Stomach (tissue), 9 donors: ENCODE data around the gene ATAD2B. TPM values are rescaled to one million over a fixed set of nuclear protein-coding genes. Genes with fewer than 3 reads are reported as not detected.

ENCODE experiments used
- DNase-seq, 2 donors: peaks; one replicate each; pipeline versions ENCODE4 v3.0.0 to v3.0.0-alpha.2; 2013 to 2019
- H3K27ac ChIP-seq, 5 donors: fragments of 200-600 bp in 4 of 5; sonication (generic) in 4 of 5; one replicate each; pipeline ENCODE4 v1.5.1; 2013 to 2019; ENCODE audit warnings: mild to moderate bottlenecking in 1 of 5, moderate library complexity in 1 of 5
- H3K27me3 ChIP-seq, 3 donors: fragments of 200-600 bp; sonication (generic); one replicate each; pipeline ENCODE4 v1.5.1; 2017 to 2019; ENCODE audit warnings: mixed run types in 1 of 3
- H3K36me3 ChIP-seq, 4 donors: fragments of 200-600 bp; sonication (generic); 1 replicate in 3 of 4; 2 replicates in 1 of 4; pipeline ENCODE4 v1.5.1; 2016 to 2019
- H3K4me1 ChIP-seq, 4 donors: fragments of 200-600 bp; sonication (generic); one replicate each; pipeline ENCODE4 v1.5.1; 2016 to 2019
- H3K4me3 ChIP-seq, 4 donors: fragments of 200-600 bp; sonication (generic) in 3 of 4; one replicate each; pipeline ENCODE4 v1.5.1; 2016 to 2019; ENCODE audit warnings: mild to moderate bottlenecking in 1 of 4
- H3K9me3 ChIP-seq, 4 donors: fragments of 200-600 bp; sonication (generic); one replicate each; pipeline ENCODE4 v1.5.1; 2016 to 2019
- CTCF ChIP-seq, 7 experiments: fragments of 450-650 bp in 4 of 7; fragments of 200-600 bp in 3 of 7; sonication (generic) in 3 of 7; IDR thresholded peaks; one replicate each; pipeline ENCODE4 v1.5.1; 2016 to 2019; ENCODE audit warnings: antibody characterized with exemption in 7 of 7, control low read depth in 2 of 7, mild to moderate bottlenecking in 1 of 7
- EP300 ChIP-seq: sonication (generic); formaldehyde crosslinking; IDR thresholded peaks from one replicate; pipeline ENCODE4 v1.6.1; 2017; ENCODE audit warnings: antibody characterized with exemption
- POLR2A ChIP-seq, 4 donors: fragments of 450-650 bp; IDR thresholded peaks; one replicate each; pipeline ENCODE4 v1.6.1; 2016; ENCODE audit warnings: antibody characterized with exemption in 4 of 4, control low read depth in 2 of 4, mild to moderate bottlenecking in 1 of 4, moderate library complexity in 1 of 4
- POLR2AphosphoS5 ChIP-seq, 3 donors: sonication (generic); formaldehyde crosslinking; IDR thresholded peaks; one replicate each; pipeline ENCODE4 v1.6.1; 2016; ENCODE audit warnings: antibody characterized with exemption in 3 of 3
- WGBS, 5 donors: extraction: QIAGEN DNeasy Blood & Tissue Kit in 3 of 5; methylation state at CpG; one replicate each; pipeline versions ENCODE4 v1.1.5 to v1.1.7; 2013 to 2018; 5-methylcytosine and 5-hydroxymethylcytosine counted together
- intact Hi-C: fragments of 100-400 bp; cut with DNase I; formaldehyde crosslinking; loops from one replicate; pipeline ENCODE4 v1.15.1; 2023; ENCODE audit warnings: low total_unique reads
- polyA plus RNA-seq, 3 donors: library from polyadenylated mRNA; stranded (reverse); fragments of 200-250 nt; gene quantifications; one replicate each; pipeline ENCODE4 v1.2.3, GENCODE V29; 2013
- total RNA-seq, 5 donors: library from RNA; depleted of rRNA; stranded (reverse); fragments of >200 nt; gene quantifications; one replicate each; pipeline versions ENCODE4 v1.1.0 to v1.2.3, GENCODE V29; 2014 to 2016
- donor health status: healthy with polysubstance abuse.
- donor health status: Bipolar disorder and iron deficiency.
- donor health status: healthy.

The ATAD2B gene
- total and polyA plus RNA-seq, 8 donors, result 2.0 to 67.0 (median 17.2) TPM

- TF ChIP-seq POLR2A (IDR thresholded peaks at IDR 0.05), result no peak
- no peak for TF ChIP-seq POLR2AphosphoS5 (IDR thresholded peaks at IDR 0.05)
- TF ChIP-seq EP300, result no peak
- no peak for TF ChIP-seq CTCF (IDR thresholded peaks at IDR 0.05)
- Histone ChIP-seq H3K27me3 (no peaks in the 10 kb centered on the region), H3K9me3 (no peaks in the 10 kb centered on the region), H3K36me3 (no peaks in the 10 kb centered on the region), H3K27ac (no peak overlapping the region), H3K4me3 (no peak overlapping the region), H3K4me1 (peaks cover 0 to 7% (median 2%) of the 10 kb centered on the region in 4 donors)
- intact Hi-C loops, result no loop called here
- 75 to 86% (median 82%) methylated on average over 2 of the region's 2 CpGs for WGBS, 5 donors
- DNase-seq, result no peak
Observed at GRCh38 chr2:23947350-23947749, 20.4 kb upstream of the ATAD2B start.

- TF ChIP-seq POLR2A (IDR thresholded peaks at IDR 0.05) (no peak), POLR2AphosphoS5 (IDR thresholded peaks at IDR 0.05) (no peak), CTCF (IDR thresholded peaks at IDR 0.05) (no peak), EP300 (no peak)
- intact Hi-C loops, result no loop called here
Observed at GRCh38 chr2:23944976-23945375, 18.1 kb upstream of the ATAD2B start.

GRCh38 chr2:23944527-23944926 is 17.6 kb upstream of the ATAD2B start:
- no peak for TF ChIP-seq CTCF (IDR thresholded peaks at IDR 0.05)
- no peak for TF ChIP-seq EP300
- no peak for TF ChIP-seq POLR2AphosphoS5 (IDR thresholded peaks at IDR 0.05)
- TF ChIP-seq POLR2A (IDR thresholded peaks at IDR 0.05), result no peak
- intact Hi-C loops, result no loop called here
- Histone ChIP-seq H3K36me3 (no peaks in the 10 kb centered on the region), H3K4me1 (peaks cover 10 to 21% (median 14%) of the 10 kb centered on the region in 4 donors), H3K9me3 (no peaks in the 10 kb centered on the region), H3K27ac (no peak overlapping the region), H3K27me3 (no peaks in the 10 kb centered on the region), H3K4me3 (no peak overlapping the region)
- WGBS, 5 donors, result 85 to 94% (median 89%) methylated on average over 1 of the region's 1 CpG
- DNase-seq, result peak in 1 of 2 donors; percentile 45

More at GRCh38 chr2:23944976-23945375, 18.1 kb upstream of the ATAD2B start:
- Histone ChIP-seq H3K27me3 (no peaks in the 10 kb centered on the region), H3K27ac (no peak overlapping the region), H3K9me3 (no peaks in the 10 kb centered on the region), H3K4me3 (no peak overlapping the region), H3K36me3 (no peaks in the 10 kb centered on the region), H3K4me1 (peaks cover 5 to 17% (median 13%) of the 10 kb centered on the region in 4 donors)
- no peak for DNase-seq

GRCh38 chr2:23943666-23944065 is 16.7 kb upstream of the ATAD2B start:
- no peaks in the 10 kb centered on the region for H3K9me3 ChIP-seq
- no peaks in the 10 kb centered on the region for H3K27me3 ChIP-seq
- H3K4me1 ChIP-seq, result peaks cover 10 to 27% (median 21%) of the 10 kb centered on the region in 4 donors
- intact Hi-C loops, result no loop called here
- no peaks in the 10 kb centered on the region for H3K36me3 ChIP-seq
- no peak overlapping the region for H3K4me3 ChIP-seq
- no peak for DNase-seq
- TF ChIP-seq POLR2AphosphoS5 (IDR thresholded peaks at IDR 0.05) (no peak), EP300 (no peak), CTCF (IDR thresholded peaks at IDR 0.05) (no peak), POLR2A (IDR thresholded peaks at IDR 0.05) (no peak)
- H3K27ac ChIP-seq, result no peak overlapping the region
- WGBS, 5 donors, result 94 to 99% (median 98%) methylated on average over 11 of the region's 11 CpGs
